T-cell (primary cell): ENCODE measurements around the gene RBP2. TPM values are rescaled to one million over a fixed set of nuclear protein-coding genes. Genes with fewer than 3 reads are reported as not detected.

ENCODE experiments used
- ATAC-seq, 4 experiments: fragments of 200-7000 bp in 3 of 4; fragments of 150-1000 bp in 1 of 4; cut with Tn5 transposase; replicated peaks in 1 of 4; 1 replicate in 3 of 4; 2 replicates in 1 of 4; pipeline ENCODE4 v1.10.0; 2021; ENCODE audit warnings: moderate library complexity in 3 of 4, mild to moderate bottlenecking in 2 of 4, moderate number of reproducible peaks in 1 of 4
- CTCF ChIA-PET, 2 donors: fragments of 300-600 bp; sonication (Branson Sonifier 250); formaldehyde crosslinking; loops; one replicate each; lab custom pipeline; 2022; ENCODE audit warnings: antibody characterized with exemption in 2 of 2; lab: Charles Lee
- POLR2A ChIA-PET, 2 donors: fragments of 300-600 bp; sonication (Branson Sonifier 250); formaldehyde crosslinking; loops; one replicate each; lab custom pipeline; 2022; ENCODE audit warnings: antibody characterized with exemption in 2 of 2; lab: Charles Lee
- DNase-seq, 35 experiments: peaks; one replicate each; pipeline versions ENCODE4 v3.0.0 to v3.0.0-alpha.2; 2013 to 2023
- H3K27ac ChIP-seq: one replicate; pipeline ENCODE4 v1.5.1; 2013; ENCODE audit warnings: low read length
- H3K27me3 ChIP-seq, 2 experiments: replicated peaks in 1 of 2; 1 replicate in 1 of 2; 2 replicates in 1 of 2; pipeline versions ENCODE4 v1.6.1 to v1.7.0; 2013; ENCODE audit warnings: low read length in 1 of 2, mixed read lengths in 1 of 2; ENCODE audit not compliant: control insufficient read depth in 2 of 2, insufficient read depth in 2 of 2; ENCODE audit errors: extremely low read depth in 1 of 2
- H3K36me3 ChIP-seq, 2 donors: 1 replicate in 1 of 2; 2 replicates in 1 of 2; pipeline versions ENCODE4 v1.6.1 to v1.7.0; 2013; ENCODE audit warnings: low read length in 1 of 2; ENCODE audit not compliant: control insufficient read depth in 2 of 2, insufficient read depth in 1 of 2; ENCODE audit errors: extremely low read depth in 1 of 2
- H3K4me1 ChIP-seq, 2 experiments: 1 replicate in 1 of 2; 2 replicates in 1 of 2; pipeline versions ENCODE4 v1.6.1 to v1.7.0; 2013; ENCODE audit warnings: low read length in 2 of 2, mixed read lengths in 1 of 2; ENCODE audit not compliant: insufficient read depth in 2 of 2, control insufficient read depth in 1 of 2; ENCODE audit errors: extremely low read depth in 1 of 2
- H3K4me3 ChIP-seq, 2 donors: 1 replicate in 1 of 2; 2 replicates in 1 of 2; pipeline versions ENCODE4 v1.5.1 to v1.7.0; 2013; ENCODE audit warnings: mild to moderate bottlenecking in 2 of 2, low read length in 1 of 2, moderate library complexity in 1 of 2; ENCODE audit not compliant: control insufficient read depth in 1 of 2; ENCODE audit errors: extremely low read depth in 1 of 2
- H3K9me3 ChIP-seq: 2 replicates; pipeline ENCODE4 v1.7.0; 2013
- H3K27ac Mint-ChIP-seq, 2 donors: one replicate each; pipeline ENCODE4 v1.8.0; 2020 to 2021; ENCODE audit warnings: mild to moderate bottlenecking in 2 of 2, mixed read lengths in 2 of 2
- H3K27me3 Mint-ChIP-seq, 2 donors: one replicate each; pipeline ENCODE4 v1.8.0; 2021 to 2022; ENCODE audit warnings: mixed read lengths in 2 of 2
- H3K36me3 Mint-ChIP-seq: one replicate; pipeline ENCODE4 v1.8.0; 2021; ENCODE audit warnings: mixed read lengths
- H3K4me1 Mint-ChIP-seq, 3 donors: one replicate each; pipeline ENCODE4 v1.8.0; 2020 to 2022; ENCODE audit warnings: mixed read lengths in 3 of 3, mild to moderate bottlenecking in 1 of 3
- H3K4me3 Mint-ChIP-seq, 3 donors: one replicate each; pipeline ENCODE4 v1.8.0; 2020 to 2022; ENCODE audit warnings: mild to moderate bottlenecking in 3 of 3, mixed read lengths in 3 of 3, moderate library complexity in 3 of 3
- H3K9me3 Mint-ChIP-seq, 3 donors: one replicate each; pipeline ENCODE4 v1.8.0; 2020 to 2022; ENCODE audit warnings: mixed read lengths in 3 of 3
- WGBS: methylation state at CpG from one replicate; pipeline ENCODE4 v1.1.5; 2013; ENCODE audit warnings: missing lambda C conversion rate; ENCODE audit not compliant: insufficient coverage; 5-methylcytosine and 5-hydroxymethylcytosine counted together
- total RNA-seq, 35 experiments: library from RNA in 6 of 35; stranded (reverse) in 6 of 35; fragments of 120-200 nt in 1 of 35; gene quantifications; one replicate each; pipeline versions ENCODE4 v1.2.1 to v1.2.4 and lab custom pipeline; 2013 to 2026

The RBP2 gene
- total RNA-seq, 5 donors from 2014 or later (not counting 1 experiment from before 2014, with no cell fraction given): not detected

DNA sequence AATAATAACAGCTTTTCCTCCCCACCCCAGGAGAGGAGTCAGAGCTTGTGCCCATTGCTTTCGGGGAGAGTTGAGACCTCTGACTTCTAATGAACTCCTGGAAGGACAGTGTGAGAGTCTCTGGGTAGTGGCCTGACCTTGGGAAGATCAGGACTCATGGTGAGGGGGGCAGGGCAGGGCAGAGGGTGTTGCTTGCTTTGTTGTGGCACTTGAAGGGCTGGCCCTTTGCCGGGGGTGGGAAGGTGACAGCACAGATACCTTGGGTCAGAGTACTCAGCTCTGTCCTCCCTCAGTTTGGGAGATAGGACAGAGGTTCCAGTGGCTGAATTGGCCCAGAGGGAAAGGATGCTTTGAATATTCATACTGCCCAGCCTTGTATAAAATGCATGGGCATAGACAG, 15.8 kb downstream of the RBP2 start:
- H3K4me1 ChIP-seq: no peaks in the 10 kb centered on the region
- Mint-ChIP-seq H3K9me3 (no peaks in the 10 kb centered on the region), H3K4me1 (no peaks in the 10 kb centered on the region), H3K27ac (no peak overlapping the region), H3K27me3 (no peaks in the 10 kb centered on the region), H3K36me3 (no peaks in the 10 kb centered on the region), H3K4me3 (no peak overlapping the region)
- no peak overlapping the region for H3K4me3 ChIP-seq
- ChIA-PET POLR2A (no interaction called here), CTCF (no interaction called here)
- ATAC-seq (no peak), DNase-seq (no peak)
- no peaks in the 10 kb centered on the region for H3K9me3 ChIP-seq
- no peaks in the 10 kb centered on the region for H3K36me3 ChIP-seq
- no peaks in the 10 kb centered on the region for H3K27me3 ChIP-seq
- WGBS: no CpG with 5 or more reads among the region's 2 CpGs
- H3K27ac ChIP-seq: no peak overlapping the region

DNA sequence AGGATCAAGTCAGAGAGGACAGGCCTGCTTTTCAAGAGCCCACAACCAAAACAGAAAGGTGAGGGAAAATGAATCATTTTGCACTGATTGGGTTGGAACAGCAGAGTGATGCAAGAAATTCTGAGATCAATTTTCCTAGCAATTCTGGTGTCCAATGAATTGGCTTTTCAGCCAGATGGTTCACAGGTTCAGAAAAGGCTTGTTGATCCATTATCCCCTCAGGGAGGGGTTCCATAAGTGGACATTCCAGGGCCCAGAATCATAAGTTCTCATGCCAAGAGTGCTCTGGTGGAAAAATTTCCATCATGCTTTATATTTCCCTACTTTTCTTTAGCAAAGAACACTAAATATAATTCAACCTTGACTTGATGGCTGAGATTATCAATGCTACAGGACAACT, 16.2 kb downstream of the RBP2 start:
- Histone ChIP-seq H3K27ac (no peak overlapping the region), H3K4me3 (no peak overlapping the region), H3K36me3 (no peaks in the 10 kb centered on the region), H3K9me3 (no peaks in the 10 kb centered on the region), H3K4me1 (no peaks in the 10 kb centered on the region), H3K27me3 (no peaks in the 10 kb centered on the region)
- no peaks in the 10 kb centered on the region for H3K9me3 Mint-ChIP-seq
- no peak for DNase-seq
- H3K36me3 Mint-ChIP-seq: no peaks in the 10 kb centered on the region
- ATAC-seq: no peak
- ChIA-PET CTCF (no interaction called here), POLR2A (no interaction called here)
- H3K4me3 Mint-ChIP-seq: no peak overlapping the region
- H3K27me3 Mint-ChIP-seq: no peaks in the 10 kb centered on the region
- no peaks in the 10 kb centered on the region for H3K4me1 Mint-ChIP-seq
- no peak overlapping the region for H3K27ac Mint-ChIP-seq

DNA sequence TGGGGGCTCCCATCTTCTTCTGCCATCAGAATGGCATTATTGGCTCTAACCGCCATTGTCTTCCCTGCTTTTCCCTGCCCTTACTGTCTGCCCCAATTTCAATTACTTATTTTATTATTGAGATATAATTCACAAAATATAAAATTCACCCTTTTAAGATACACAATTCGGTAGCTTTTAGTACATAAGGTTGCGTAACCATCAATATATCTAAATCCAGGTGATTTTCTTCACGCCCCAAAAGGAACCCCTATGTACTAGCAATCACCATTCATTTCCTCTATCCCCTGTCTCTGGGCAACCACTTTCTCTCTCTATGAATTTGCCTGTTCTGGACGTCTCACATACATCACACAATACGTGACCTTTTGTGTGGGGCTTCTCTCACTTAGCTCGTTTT, 18.0 kb downstream of the RBP2 start:
- CTCF ChIA-PET: no interaction called here
- WGBS: 72% methylated on average over 5 of the region's 7 CpGs

DNA sequence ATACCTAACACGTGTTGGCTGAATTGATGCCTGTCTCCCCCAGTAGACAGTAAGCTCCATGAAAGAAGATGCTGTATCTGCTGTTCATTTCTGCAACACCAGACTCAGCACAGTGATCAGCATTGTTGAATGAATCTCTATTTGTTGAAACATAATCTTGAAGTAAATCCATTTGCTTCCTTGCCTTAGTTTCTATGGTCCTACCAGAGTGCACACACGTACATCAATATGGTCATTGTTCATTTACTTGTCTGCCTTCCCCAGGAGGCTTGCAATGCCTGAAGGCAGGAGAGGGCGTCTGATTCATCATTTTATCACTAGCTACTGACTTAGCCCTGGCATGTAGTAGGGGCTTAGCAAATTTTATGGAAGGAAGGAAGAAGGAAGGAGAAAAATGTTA, 19.2 kb downstream of the RBP2 start:
- Histone ChIP-seq H3K9me3 (no peaks in the 10 kb centered on the region), H3K4me3 (no peak overlapping the region), H3K36me3 (no peaks in the 10 kb centered on the region), H3K27me3 (no peaks in the 10 kb centered on the region), H3K27ac (no peak overlapping the region), H3K4me1 (no peaks in the 10 kb centered on the region)
- Mint-ChIP-seq H3K36me3 (no peaks in the 10 kb centered on the region), H3K9me3 (no peaks in the 10 kb centered on the region), H3K4me1 (no peaks in the 10 kb centered on the region), H3K27me3 (no peaks in the 10 kb centered on the region), H3K4me3 (no peak overlapping the region), H3K27ac (no peak overlapping the region)
- no peak for DNase-seq
- 100% methylated on average over 1 of the region's 3 CpGs for WGBS
- ATAC-seq: no peak
- ChIA-PET CTCF (no interaction called here), POLR2A (no interaction called here)

More for the DNA sequence above, 18.0 kb downstream of the RBP2 start:
- Histone ChIP-seq H3K9me3 (no peaks in the 10 kb centered on the region), H3K27me3 (no peaks in the 10 kb centered on the region), H3K4me3 (no peak overlapping the region), H3K36me3 (no peaks in the 10 kb centered on the region), H3K27ac (no peak overlapping the region), H3K4me1 (no peaks in the 10 kb centered on the region)
- Mint-ChIP-seq H3K36me3 (no peaks in the 10 kb centered on the region), H3K27me3 (no peaks in the 10 kb centered on the region), H3K4me1 (no peaks in the 10 kb centered on the region), H3K4me3 (no peak overlapping the region), H3K27ac (no peak overlapping the region), H3K9me3 (no peaks in the 10 kb centered on the region)
- no peak for ATAC-seq
- POLR2A ChIA-PET: no interaction called here
- DNase-seq: no peak

DNA sequence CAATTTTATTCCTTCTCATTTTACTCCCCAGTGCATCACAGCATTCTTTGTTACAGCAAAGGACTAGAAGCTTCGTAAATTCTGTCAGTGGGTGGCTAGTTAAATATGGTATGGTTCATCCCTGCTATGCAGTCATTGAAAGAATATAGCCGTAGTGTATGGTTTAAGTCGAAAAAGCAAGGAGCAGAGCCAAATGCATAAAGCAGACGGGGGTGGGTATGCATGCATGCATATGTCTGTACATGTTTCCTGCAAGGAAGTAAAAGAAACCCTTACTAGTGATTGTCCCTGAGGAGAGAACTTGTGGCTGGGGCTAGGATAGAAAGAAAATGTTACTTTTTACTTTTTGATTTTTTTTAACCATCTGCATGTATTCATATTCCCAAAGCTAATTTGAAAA, 19.9 kb downstream of the RBP2 start:
- 90% methylated on average over 3 of the region's 4 CpGs for WGBS
- Histone ChIP-seq H3K4me3 (no peak overlapping the region), H3K27ac (no peak overlapping the region), H3K9me3 (no peaks in the 10 kb centered on the region), H3K27me3 (no peaks in the 10 kb centered on the region), H3K36me3 (no peaks in the 10 kb centered on the region), H3K4me1 (no peaks in the 10 kb centered on the region)
- Mint-ChIP-seq H3K4me3 (no peak overlapping the region), H3K27ac (no peak overlapping the region), H3K4me1 (no peaks in the 10 kb centered on the region), H3K9me3 (no peaks in the 10 kb centered on the region), H3K27me3 (no peaks in the 10 kb centered on the region), H3K36me3 (no peaks in the 10 kb centered on the region)
- ChIA-PET POLR2A (no interaction called here), CTCF (no interaction called here)
- ATAC-seq (no peak), DNase-seq (no peak)

DNA sequence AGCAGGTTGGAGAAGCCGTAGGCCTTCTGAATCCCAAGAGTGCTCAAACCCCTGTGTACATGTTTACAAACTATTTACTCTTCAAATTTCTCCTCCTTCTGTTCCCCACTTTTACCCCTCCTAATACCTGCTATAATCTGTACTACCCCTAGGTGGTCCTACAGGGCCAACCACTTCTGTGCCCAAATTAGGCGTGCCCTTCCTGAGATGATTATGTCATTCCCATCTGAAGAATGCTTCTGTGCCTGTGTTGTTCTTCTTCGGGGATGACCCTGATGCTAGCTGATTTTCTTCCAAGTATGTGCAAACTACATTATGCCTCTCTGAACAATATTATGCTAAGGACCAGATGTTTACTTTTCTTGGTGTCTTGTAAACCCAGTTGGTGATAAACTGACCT, 20.5 kb downstream of the RBP2 start:
- Mint-ChIP-seq H3K27me3 (no peaks in the 10 kb centered on the region), H3K36me3 (no peaks in the 10 kb centered on the region), H3K9me3 (no peaks in the 10 kb centered on the region), H3K4me1 (no peaks in the 10 kb centered on the region), H3K4me3 (no peak overlapping the region), H3K27ac (no peak overlapping the region)
- Histone ChIP-seq H3K27me3 (no peaks in the 10 kb centered on the region), H3K36me3 (no peaks in the 10 kb centered on the region), H3K9me3 (no peaks in the 10 kb centered on the region), H3K27ac (no peak overlapping the region), H3K4me1 (no peaks in the 10 kb centered on the region), H3K4me3 (no peak overlapping the region)
- 83% methylated on average over 1 of the region's 3 CpGs for WGBS
- ChIA-PET CTCF (no interaction called here), POLR2A (no interaction called here)
- DNase-seq (no peak), ATAC-seq (no peak)

DNA sequence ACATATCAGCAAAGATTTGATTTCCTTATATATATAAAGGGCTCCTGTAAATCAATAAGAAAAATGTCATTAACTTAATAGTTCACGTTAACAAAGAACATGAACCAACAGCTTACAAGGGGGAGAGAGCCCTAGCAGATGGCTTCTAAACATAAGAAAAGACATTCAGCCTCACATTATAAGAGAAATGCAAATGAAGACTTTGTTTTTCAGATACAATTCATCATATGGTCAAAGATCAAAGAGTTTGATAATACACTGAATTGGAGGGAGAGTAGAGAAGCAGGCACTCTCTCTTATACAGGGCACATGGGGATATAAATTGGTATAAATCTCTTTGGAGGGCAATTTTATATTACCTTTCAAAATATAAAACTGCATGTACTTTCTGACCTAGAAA, 21.1 kb downstream of the RBP2 start:
- Histone ChIP-seq H3K9me3 (no peaks in the 10 kb centered on the region), H3K4me1 (no peaks in the 10 kb centered on the region), H3K36me3 (no peaks in the 10 kb centered on the region), H3K27me3 (no peaks in the 10 kb centered on the region), H3K27ac (no peak overlapping the region), H3K4me3 (no peak overlapping the region)
- WGBS: no CpG with 5 or more reads among the region's 1 CpG
- Mint-ChIP-seq H3K27ac (no peak overlapping the region), H3K4me1 (no peaks in the 10 kb centered on the region), H3K36me3 (no peaks in the 10 kb centered on the region), H3K9me3 (no peaks in the 10 kb centered on the region), H3K27me3 (no peaks in the 10 kb centered on the region), H3K4me3 (no peak overlapping the region)
- ATAC-seq (no peak), DNase-seq (no peak)
- CTCF ChIA-PET: no interaction called here
- POLR2A ChIA-PET: no interaction called here
